MG63 (cell line): ENCODE measurements around the gene ZDHHC13. TPM values are rescaled to one million over a fixed set of nuclear protein-coding genes. Genes with fewer than 3 reads are reported as not detected.
A peak's percentile ranks its signal among the peaks of the same experiment; 100 is the strongest.

Experiments used
- DNase-seq: peaks from one replicate; pipeline ENCODE4 v3.0.0-alpha.2; 2020
- H3K27me3 ChIP-seq: fragments of 250-450 bp; sonication (Bioruptor Pico); 2 replicates; pipeline ENCODE4 v1.5.1; 2020; ENCODE audit warnings: mild to moderate bottlenecking, moderate library complexity
- H3K36me3 ChIP-seq: fragments of 250-450 bp; sonication (Bioruptor Pico); 2 replicates; pipeline ENCODE4 v1.5.1; 2020; ENCODE audit warnings: mild to moderate bottlenecking, moderate library complexity
- H3K4me3 ChIP-seq: fragments of 250-450 bp; sonication (Bioruptor Pico); 2 replicates; pipeline ENCODE4 v1.5.1; 2020; ENCODE audit warnings: mild to moderate bottlenecking, moderate library complexity
- H3K9me3 ChIP-seq: fragments of 250-450 bp; sonication (Bioruptor Pico); 2 replicates; pipeline ENCODE4 v1.5.1; 2020; ENCODE audit warnings: mild to moderate bottlenecking, moderate library complexity
- total RNA-seq: library from RNA; depleted of rRNA; stranded (reverse); fragments of >200 nt; shearing (Covaris generic); gene quantifications from 2 replicates; pipeline ENCODE4 v1.2.3, GENCODE V29; 2014; ENCODE audit warnings: low replicate concordance

ZDHHC13 gene
- total RNA-seq, 1 experiment from 2014 or later = 6.4 TPM

DNA sequence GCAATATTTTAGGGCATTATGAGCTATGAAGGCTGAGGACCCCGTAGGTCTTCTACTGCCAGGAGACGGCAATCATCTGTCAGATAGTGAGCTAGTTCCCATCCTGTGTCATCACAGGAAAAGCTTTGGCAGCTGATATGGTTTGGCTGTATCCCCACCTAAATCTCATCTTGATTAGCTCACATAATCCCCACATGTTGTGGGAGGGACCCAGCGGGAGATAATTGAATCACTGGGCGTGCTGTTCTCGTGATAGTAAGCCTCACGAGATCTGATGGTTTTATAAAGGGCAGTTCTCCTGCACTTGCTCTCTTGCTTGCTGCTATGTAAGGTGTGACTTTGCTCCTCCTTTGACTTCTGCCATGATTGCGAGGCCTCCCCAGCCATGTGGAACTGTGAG is 66.7 kb downstream of the ZDHHC13 start:
- no peaks in the 10 kb centered on the region for H3K9me3 ChIP-seq
- no peak overlapping the region for H3K4me3 ChIP-seq
- no peak for DNase-seq
- H3K27me3 ChIP-seq = no peaks in the 10 kb centered on the region
- H3K36me3 ChIP-seq = no peaks in the 10 kb centered on the region

DNA sequence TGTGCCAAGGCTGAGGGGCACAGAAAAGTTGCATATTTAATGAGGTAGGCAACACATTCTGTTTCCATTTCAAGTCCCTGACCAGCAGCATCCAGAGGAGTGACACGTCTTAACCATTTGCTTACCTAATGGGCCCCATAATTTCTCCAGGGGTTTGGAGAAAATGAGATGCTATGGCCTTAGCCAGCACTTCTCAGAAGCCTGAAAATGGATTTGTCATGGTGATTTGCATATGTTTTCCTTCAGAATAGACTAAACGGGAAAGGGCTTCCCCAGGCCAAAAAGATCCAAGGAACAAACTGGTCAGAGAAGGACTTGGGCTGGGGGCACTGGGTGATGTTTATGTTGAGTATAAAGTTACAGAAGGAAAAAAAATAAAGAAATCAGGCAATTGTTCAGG is 68.1 kb downstream of the ZDHHC13 start:
- Histone ChIP-seq H3K36me3 (no peaks in the 10 kb centered on the region), H3K4me3 (no peak overlapping the region), H3K9me3 (no peaks in the 10 kb centered on the region), H3K27me3 (no peaks in the 10 kb centered on the region)
- DNase-seq = no peak

DNA sequence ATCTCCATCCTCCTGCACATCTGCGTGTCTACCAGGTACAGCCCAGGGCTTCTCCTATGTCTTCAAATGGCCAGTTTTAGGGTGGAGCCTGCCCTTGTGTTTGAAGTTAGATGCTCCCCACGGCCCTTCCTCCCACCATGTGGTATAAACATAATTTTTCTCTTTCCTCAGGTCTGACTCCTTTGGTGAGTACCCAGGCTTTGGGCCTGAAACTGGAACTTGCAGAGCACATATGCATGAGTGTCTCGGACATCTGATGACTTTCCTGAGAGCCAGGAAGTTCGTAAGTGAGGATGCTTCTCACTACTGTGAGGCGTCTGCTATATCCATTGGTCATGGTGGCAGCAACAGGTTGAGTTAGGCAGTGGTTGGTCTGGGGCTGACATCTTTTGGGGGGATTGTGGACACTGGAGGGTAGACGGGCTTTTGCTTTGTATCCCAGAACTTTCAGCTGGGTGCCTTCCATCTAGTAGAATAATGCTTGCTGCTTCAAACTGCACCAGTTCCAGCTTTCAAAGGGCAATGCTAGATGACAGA is 68.6 kb downstream of the ZDHHC13 start:
- no peaks in the 10 kb centered on the region for H3K27me3 ChIP-seq
- no peaks in the 10 kb centered on the region for H3K9me3 ChIP-seq
- H3K4me3 ChIP-seq = no peak overlapping the region
- no peak for DNase-seq
- no peaks in the 10 kb centered on the region for H3K36me3 ChIP-seq

DNA sequence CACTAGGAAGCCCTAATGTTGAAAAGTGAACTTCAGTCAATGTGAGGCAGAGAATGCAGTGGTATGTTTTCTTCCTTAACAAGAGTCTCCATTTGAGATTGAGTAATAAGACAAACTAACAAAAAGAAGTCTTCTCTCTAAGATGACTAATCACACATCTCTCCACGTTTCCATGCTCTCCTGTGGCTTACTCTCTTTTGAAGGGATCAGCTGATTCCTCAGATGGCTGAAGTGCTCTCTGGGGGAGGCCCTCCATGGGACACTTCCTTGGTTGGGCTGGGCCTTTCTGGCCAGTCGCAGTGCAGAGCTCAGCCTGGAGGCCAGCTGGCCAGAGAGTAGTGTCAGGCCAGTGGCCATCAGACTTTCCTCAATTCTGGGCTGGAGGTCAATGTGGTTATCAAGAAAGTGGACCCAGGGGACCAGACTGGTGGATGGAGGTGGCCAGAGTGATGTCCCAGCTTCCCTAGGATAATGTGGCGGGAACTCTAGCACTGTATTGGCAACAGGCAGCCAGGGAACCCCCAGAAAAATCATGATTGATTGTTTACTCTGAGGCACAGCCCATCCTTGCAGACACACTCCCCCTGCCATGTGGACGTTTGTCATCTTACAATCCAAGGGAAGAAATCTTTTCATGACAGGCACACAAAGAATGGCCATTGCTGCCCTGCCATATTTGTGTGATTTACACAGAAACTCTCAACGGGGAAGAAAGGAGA is 70.3 kb downstream of the ZDHHC13 start:
- Histone ChIP-seq H3K9me3 (no peaks in the 10 kb centered on the region), H3K36me3 (no peaks in the 10 kb centered on the region), H3K27me3 (no peaks in the 10 kb centered on the region), H3K4me3 (no peak overlapping the region)
- no peak for DNase-seq

DNA sequence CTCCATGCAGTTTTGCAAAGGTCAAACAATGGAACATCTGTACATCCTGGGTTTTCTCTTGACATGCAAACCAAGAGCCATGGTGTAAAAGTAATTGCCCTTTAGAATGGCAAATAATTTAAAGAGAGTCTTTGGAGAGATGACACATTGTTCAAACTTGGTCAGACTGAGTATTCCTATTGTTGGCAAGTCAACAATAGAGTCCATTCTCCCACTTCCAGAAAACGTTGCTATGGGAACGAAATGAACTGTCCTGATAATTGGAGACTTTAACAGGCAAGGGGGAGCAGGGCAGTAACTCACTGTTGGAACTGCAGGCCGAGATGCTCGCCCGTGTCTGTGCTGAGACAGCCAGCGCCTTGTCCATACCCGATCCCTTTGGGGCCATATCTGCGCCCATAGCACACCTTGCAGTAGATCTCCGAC is 70.9 kb downstream of the ZDHHC13 start:
- H3K36me3 ChIP-seq = no peaks in the 10 kb centered on the region
- H3K27me3 ChIP-seq = no peaks in the 10 kb centered on the region
- no peak for DNase-seq
- no peaks in the 10 kb centered on the region for H3K9me3 ChIP-seq
- no peak overlapping the region for H3K4me3 ChIP-seq

DNA sequence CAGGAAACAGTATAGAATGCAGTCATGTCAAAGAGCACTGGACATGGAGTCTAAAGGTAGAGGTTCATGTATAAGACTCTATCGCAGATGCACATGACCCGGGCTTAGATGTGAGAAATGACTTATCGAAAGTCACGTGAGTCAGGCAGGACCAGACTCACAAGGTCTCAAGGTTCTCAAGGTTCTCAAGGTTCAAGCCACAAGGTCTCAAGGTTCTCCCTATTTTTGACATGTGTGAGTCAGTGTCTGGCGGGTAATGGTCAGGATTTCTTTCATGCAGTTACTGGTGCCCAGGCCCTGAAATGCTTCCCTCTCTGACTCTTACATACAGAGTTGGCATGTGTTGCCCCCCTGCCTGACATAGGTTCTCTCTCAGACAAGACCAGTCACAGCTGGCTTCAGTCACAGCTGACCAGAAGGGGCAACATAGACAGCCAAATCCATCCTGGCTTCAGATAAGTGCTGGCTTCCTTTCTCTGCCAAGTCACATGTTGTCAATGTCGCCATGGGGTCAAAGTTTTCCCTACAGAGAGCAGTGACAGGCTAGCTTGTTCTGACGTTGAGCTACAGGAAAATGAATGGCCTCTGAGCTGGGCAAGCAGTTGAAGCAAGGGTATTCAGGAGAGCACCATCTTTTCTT is 74.7 kb downstream of the ZDHHC13 start:
- H3K9me3 ChIP-seq = no peaks in the 10 kb centered on the region
- no peaks in the 10 kb centered on the region for H3K36me3 ChIP-seq
- DNase-seq = no peak
- no peaks in the 10 kb centered on the region for H3K27me3 ChIP-seq
- H3K4me3 ChIP-seq = no peak overlapping the region

DNA sequence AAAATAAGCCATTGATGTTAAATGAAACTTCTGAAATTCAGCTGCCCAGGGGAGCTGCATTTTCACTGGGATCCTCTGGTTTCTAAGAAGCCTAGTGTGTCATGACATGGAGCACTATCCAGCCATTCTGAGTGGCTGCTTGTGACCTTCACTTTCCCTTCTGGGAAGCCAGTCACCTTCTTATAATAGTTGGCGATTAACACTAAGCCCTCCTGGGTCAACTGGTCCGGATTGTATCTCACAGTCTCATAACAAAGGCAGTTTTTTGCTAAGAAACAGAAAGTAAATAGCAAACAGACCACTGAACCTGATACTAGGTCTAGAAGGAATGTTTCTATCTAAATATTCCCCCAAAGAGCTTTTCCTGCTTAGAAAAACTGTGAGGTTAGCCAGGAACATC is 76.9 kb downstream of the ZDHHC13 start:
- Histone ChIP-seq H3K4me3 (no peak overlapping the region), H3K9me3 (no peaks in the 10 kb centered on the region), H3K36me3 (no peaks in the 10 kb centered on the region), H3K27me3 (no peaks in the 10 kb centered on the region)
- DNase-seq = no peak

DNA sequence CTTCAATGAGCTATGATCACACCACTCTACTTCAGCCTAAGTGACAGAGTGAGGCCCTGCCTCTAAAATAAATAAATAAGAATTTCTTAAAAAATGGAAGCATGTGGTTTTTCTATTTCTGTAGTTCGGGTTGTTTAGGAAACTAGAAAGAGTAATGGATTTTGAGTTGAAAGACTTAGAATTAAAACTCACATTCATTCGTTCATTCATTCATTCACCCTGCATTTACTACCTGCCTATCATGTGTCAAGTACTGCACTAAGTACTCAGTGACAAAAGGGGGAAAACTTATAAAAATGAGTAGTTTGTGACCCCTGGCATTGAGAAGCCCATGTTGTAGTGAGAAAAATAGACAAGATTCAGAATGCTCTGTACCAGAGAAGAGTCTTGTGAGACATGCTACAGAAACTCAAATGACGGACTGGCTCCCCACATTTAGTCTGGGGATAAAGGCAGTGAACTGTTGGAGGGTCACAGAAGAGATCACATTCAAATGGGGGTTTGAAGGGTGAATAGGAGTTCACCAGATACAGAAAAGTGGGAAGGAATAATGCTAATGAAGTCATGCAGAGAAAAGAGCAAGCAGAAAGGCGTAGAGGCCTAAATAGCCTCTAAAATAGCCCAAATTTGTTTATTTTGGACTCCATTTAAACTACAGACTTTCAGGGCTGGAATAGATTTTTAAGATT is 77.8 kb downstream of the ZDHHC13 start:
- Histone ChIP-seq H3K4me3 (no peak overlapping the region), H3K9me3 (no peaks in the 10 kb centered on the region), H3K36me3 (no peaks in the 10 kb centered on the region), H3K27me3 (no peaks in the 10 kb centered on the region)
- DNase-seq = no peak

DNA sequence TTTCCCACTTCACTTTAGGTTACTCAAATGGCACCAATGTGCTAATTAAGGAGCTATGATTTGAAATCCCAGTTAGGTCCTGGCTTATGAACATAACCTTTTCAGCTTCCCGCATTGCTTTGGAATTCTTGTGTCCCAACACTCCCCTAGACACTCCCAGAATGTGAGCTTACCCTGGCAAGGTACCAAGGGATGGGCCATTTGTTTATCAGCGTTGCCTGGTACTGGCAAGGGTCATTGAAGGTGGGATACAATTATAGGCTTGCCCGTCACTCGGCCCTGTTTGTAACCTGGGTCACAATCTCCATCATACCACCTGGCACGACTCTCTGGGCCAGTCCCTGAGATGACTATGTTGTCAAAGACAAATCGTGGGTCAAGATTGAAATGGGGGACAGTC is 79.5 kb downstream of the ZDHHC13 start:
- no peak for DNase-seq
- no peaks in the 10 kb centered on the region for H3K9me3 ChIP-seq
- no peaks in the 10 kb centered on the region for H3K36me3 ChIP-seq
- no peak overlapping the region for H3K4me3 ChIP-seq
- H3K27me3 ChIP-seq = no peaks in the 10 kb centered on the region

DNA sequence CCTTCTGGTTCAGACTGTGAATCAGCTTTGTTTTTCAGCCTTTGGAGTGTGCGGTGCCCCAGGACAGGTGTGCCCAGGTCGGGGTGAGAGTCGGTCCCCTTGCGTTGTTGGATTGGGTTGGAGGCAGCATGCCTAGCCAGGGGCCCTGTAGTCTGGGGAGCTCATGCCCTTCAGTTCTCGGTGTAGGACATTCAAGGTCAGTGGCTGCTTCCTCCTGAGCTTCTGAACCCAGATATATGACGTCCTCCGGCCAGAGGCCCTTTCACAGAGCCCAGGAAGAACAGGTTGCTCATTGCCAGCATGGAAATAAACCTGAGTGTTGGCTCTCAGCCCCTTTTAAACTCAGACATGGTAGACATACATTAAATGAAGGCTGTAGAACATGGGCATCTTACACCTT is 82.1 kb downstream of the ZDHHC13 start:
- no peaks in the 10 kb centered on the region for H3K27me3 ChIP-seq
- H3K36me3 ChIP-seq = no peaks in the 10 kb centered on the region
- H3K9me3 ChIP-seq = no peaks in the 10 kb centered on the region
- no peak for DNase-seq
- H3K4me3 ChIP-seq = no peak overlapping the region

DNA sequence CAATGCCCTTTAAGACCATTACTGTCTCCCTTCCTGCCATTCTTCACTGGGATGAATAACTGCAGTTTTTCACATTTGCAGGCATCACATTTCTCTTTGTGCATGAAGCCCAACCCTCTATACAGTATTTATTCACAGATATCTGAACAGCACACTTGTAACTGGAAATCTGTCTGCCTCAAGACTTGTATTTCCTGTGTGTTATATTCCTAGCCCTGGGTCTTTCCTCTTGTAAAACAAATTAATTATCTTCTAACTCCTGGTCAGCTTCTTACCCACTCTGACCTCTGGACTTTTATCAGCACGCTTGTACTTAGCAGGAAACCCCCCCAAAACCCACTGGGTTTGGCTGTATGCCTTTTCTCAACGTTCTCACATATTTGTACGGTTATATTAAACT is 82.8 kb downstream of the ZDHHC13 start:
- DNase-seq = no peak
- Histone ChIP-seq H3K27me3 (no peaks in the 10 kb centered on the region), H3K9me3 (no peaks in the 10 kb centered on the region), H3K4me3 (no peak overlapping the region), H3K36me3 (no peaks in the 10 kb centered on the region)

DNA sequence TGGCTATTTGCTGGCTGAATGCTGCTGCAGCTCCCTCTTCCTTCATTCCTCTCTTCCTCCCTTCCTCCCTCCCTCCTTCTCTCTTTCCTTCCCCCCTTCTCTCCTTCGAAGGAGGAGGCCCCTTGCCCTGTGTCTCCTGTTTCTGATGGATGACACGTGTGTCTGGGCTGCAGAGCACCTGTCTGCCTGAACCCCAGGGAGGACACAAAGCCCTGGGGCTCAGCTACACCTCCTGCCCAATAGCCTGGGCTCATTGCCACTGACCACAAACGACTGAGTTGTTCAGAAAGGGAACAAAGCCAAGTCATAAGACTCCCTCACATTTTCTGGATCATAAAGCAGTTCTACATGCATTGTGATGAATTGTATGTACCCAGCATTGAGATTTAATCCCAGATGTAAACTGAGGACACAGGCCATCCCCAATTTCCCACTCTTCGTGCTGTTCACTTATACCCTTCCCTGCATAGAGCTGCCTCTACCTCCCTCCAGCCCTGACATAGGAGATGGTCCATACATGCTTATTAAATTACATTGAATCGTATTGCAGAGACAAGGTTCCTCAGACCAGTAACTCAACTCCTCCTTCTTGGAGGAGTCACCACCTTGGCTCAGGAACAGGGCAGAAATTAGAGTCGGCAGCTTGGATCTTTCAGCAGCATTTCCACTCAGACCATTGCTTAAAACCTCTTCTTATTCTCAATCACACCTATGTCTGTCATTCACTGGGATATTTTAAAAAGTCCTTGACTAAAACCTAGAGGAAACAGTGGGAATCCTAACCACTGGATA is 83.6 kb downstream of the ZDHHC13 start:
- H3K9me3 ChIP-seq = no peaks in the 10 kb centered on the region
- no peaks in the 10 kb centered on the region for H3K27me3 ChIP-seq
- no peaks in the 10 kb centered on the region for H3K36me3 ChIP-seq
- no peak overlapping the region for H3K4me3 ChIP-seq
- DNase-seq = peak; percentile 69

DNA sequence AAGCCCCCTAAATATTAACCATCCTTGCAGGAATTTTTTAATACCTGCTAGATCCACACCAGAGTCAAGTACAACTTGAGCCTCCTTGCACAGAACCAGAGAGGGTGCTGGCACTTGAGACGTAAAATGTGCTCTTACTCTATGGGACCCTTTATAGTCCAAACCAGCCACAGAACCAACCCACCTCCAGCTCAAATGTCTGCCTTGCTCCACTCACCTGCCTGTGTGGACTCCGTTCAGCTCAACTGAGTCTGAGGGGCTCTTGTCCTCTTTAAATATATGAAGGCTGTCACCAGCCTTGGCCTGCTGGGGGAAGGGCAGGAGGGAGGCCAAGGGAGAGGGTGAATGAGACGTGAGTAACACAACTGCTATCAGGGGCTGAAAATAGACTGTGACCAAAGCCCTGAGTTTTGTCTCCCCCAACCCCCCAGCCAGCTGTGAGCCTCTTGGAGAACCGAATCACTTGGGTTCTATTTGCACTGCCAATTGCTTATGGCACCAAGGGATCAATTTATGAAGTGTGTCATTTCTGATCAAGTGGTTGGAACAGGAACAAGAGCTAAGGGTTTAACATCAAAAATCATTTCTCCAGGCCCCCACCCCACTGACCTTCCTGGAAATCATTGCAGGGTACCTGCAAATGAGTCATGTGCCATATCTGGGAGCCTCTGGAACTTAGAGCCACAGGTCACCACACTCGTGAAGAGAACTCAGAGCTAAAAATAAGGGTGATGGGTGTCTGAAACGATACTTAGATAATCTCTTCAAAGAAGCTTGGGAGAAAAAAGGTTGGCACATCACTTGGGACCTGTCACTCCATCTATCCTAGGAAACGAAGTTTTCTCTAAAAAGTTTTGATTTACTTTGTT is 85.0 kb downstream of the ZDHHC13 start, which contains the start of gene CSRP3:
Gene CSRP3 (minus strand): TSS at position 247 of the 869 bp plus-strand sequence. CDS start 9,535 bp downstream, outside the sequence.
- H3K9me3 ChIP-seq = no peaks in the 10 kb centered on the region
- no peaks in the 10 kb centered on the region for H3K36me3 ChIP-seq
- H3K4me3 ChIP-seq = no peak within 1 kb of the TSS
- no peak for DNase-seq
- no peaks in the 10 kb centered on the region for H3K27me3 ChIP-seq

DNA sequence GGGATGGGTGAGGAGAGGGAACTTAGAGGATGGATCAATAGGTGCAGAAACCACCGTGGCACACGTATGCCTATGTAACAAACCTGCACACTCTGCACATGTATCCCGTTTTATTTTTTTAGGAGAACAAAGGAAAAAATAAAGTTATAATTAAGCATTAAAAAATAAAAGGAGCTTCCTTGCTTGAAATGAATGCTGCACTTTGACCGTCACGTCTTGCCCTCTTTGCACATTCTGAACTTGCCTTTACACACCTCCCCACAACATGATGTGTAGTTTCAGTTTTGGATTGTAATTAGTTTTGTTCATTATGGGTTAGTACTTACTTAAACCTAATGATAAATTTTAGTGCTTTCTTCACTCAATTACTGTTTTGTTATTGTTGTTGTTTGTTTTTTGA is 87.9 kb downstream of the ZDHHC13 start:
- no peaks in the 10 kb centered on the region for H3K9me3 ChIP-seq
- DNase-seq = no peak
- no peak overlapping the region for H3K4me3 ChIP-seq
- H3K36me3 ChIP-seq = no peaks in the 10 kb centered on the region
- H3K27me3 ChIP-seq = peaks cover 5% of the 10 kb centered on the region; the same call in 1 of the 2 replicates

DNA sequence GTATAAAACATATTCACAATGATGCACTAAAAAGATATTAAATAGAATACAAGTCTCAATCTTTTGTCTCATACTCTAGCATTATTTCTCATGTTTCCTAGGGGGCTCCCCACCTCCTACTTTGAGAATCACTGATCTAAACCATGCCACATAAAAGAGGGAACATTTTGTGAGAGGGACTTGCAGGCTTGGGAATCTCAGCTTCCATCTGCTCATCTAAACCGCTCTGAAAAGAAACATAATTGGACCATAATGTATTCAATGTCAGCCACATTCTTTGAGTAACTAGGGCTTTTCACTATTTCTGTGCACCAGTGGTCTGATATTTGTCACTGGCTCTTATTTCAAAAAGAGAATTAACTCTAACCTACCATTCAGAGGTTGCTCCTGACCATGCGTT is 91.2 kb downstream of the ZDHHC13 start:
- no peak overlapping the region for H3K4me3 ChIP-seq
- H3K36me3 ChIP-seq = no peaks in the 10 kb centered on the region
- H3K27me3 ChIP-seq = peaks cover 5% of the 10 kb centered on the region; the same call in 1 of the 2 replicates
- DNase-seq = no peak
- no peaks in the 10 kb centered on the region for H3K9me3 ChIP-seq
